GM21528 (cell line): Measurements from ENCODE around the gene ZBTB26.

ENCODE experiments used
- ATAC-seq: cut with Tn5 transposase; IDR thresholded peaks from one replicate; pipeline ENCODE4 v1.9.1; 2021; ENCODE audit warnings: mild to moderate bottlenecking, moderate library complexity; ENCODE audit not compliant: unreplicated experiment, low FRiP score

The ZBTB26 gene

DNA sequence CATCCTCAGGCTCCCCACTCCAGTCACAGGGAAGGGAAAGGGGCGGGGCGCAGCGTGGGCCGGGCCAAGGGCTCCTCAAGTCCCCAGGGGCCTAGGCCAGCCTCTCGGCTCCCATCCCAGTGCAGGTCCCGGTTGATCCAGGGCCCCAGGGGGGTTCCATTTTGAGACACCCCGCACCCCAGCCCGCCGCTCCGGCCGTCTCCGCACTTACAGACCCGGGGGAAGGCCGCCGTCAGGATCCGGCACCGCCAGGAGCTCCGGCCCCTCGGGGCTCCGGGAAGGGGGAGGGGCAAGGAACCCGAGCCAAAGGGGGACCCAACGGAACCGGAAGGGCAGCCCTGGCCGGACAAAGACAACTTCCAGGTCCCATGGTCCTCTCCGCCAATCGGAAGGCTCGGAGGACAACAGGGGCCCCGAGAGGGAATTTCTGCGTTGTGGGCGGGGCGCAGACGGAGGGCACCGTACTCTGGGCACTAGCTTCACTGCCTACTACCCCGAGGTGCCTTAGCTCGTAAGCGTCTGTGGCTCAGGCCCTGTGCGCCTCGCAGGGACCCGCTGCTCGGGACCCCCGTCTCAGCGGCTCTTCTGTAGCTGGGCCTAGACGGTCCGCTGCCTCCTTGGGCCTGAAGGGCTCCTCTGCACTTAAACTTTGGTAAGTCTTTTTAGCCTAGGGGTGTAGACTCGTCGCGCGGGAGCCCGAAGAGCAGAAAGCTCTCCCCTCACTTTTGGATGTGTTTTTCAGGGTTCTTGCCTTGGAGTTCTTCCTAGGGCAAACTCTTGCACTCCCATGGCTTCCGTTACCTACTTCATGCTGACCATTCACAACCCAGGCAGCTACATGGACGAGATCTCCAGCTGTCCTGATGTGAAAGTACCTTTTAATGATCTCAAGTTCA is at the start of gene ZBTB26:
Gene ZBTB26, minus strand, starts transcription at position 287 of the 896 bp plus-strand sequence. CDS start 11,578 bp downstream, outside the sequence.
- ATAC-seq = peak; percentile 96

- ATAC-seq = no peak
Observed at GRCh38 chr9:122978601-122979000, 47.3 kb upstream of the ZBTB26 start.

DNA sequence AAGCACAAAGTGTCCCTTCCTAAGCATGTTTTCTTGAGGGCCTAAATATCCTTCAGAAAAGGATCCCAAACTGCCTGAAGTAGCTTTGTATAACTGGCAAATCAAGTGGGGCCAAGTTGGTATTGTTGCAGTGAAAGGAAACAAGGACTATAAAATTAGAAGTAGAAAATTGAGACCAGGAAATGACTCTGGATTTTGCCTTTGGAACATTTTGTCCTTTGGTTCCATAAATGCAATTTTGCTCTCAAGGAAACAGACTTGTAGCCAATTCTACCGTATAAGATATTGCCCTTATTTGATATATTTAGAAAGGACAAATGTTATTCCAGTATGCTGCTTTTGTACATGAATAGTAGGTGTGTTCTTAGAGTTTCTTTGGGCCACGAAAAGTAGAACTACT is 43.9 kb upstream of the ZBTB26 start:
- no peak for ATAC-seq

- no peak for ATAC-seq
Observed at GRCh38 chr9:122961139-122961538, 29.8 kb upstream of the ZBTB26 start.

GRCh38 chr9:122955961-122956360 is 24.6 kb upstream of the ZBTB26 start:
- ATAC-seq = no peak

- ATAC-seq = no peak
Observed at GRCh38 chr9:122954253-122954691, 23.0 kb upstream of the ZBTB26 start.

DNA sequence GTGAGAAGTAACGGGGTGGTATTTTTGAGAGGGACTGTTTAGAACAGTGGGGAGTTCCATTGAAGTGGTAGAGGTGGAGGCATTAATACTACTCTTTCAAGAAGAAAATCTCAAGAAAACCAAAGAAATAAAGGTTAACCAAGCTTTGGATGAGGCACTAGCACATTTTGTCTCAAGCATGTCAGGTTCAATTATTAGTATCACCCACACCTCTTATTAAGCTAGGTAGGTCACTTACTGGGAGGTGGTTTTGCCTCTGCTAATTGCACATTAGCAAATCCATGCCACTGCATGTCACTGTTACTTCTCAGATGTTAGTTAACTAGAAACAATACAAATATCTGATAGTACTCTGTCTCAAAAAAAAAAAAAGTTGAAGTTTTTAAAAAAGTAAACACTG is 19.7 kb upstream of the ZBTB26 start:
- no peak for ATAC-seq

- no peak for ATAC-seq
Observed at GRCh38 chr9:122950263-122950662, 19.0 kb upstream of the ZBTB26 start.

GRCh38 chr9:122949696-122950095 is 18.4 kb upstream of the ZBTB26 start:
- ATAC-seq = no peak

- ATAC-seq = no peak
Observed at GRCh38 chr9:122948313-122948712, 17.0 kb upstream of the ZBTB26 start.

DNA sequence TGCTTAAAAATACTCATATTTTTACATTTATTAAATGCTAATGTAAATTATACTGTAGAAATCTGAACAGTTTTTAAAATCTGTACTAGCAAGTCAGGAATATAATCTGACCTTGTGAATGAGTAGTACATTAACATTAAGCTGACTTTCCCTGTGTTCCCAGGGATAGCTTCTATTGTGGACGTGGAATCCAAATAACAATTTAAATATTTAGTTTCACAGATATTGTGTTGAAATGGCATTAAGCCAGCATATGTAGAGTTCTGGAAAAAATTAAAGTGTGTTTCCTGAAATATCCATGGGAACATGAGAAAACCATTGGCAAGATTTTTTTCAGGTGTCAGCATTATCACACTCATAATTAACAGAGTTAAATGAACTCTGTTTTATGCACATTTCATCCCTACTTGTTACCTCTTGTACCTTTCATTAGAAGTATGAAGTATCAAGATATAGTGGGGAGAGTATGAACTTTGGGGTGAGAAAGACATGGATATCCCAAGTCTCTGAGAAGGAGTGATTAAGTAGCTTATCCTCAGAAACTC is 15.2 kb upstream of the ZBTB26 start:
- ATAC-seq = no peak

DNA sequence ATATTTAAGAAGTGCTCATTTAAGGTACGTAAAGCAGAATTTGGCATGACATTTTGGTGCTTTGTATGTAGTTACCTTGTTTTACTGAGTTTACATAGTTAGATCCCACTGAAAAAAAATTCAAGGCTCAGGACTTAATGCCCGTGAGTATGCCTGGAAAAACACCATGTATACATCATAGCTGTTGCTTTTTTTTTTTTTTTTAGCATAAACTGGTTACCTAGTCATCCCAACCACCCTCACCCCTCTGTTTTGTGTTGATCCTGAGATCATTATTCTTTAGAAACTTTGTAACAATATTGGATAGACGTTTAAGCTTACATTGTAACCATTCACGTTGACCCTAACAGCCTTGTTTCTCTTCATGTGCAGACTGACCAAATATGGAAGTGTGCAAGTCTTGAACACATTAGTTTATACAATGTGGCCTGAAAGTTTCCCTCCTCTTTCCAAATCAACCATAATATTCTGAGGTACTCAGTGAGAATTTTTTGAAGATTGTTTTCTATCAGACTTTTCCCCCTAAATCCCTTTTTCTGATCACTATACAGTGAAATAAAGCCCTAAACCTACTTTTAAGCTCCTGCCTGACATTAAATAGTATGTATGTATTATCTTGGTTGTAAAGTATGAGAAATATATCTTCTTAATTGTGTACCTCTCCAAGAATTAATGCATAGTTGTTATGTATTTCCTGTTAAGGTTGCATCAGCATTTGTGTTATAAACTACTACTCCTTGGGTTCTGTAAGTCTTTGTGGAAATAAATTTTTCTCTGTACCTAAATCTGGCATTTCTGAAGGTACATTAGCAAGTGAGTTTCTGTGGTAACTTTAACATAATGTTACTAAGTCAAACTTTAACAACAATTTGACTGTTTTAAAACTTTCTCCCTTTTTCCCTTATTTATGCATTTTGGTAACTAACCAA is 13.9 kb upstream of the ZBTB26 start:
- no peak for ATAC-seq

GRCh38 chr9:122941582-122942234 is 10.4 kb upstream of the ZBTB26 start:
- no peak for ATAC-seq

DNA sequence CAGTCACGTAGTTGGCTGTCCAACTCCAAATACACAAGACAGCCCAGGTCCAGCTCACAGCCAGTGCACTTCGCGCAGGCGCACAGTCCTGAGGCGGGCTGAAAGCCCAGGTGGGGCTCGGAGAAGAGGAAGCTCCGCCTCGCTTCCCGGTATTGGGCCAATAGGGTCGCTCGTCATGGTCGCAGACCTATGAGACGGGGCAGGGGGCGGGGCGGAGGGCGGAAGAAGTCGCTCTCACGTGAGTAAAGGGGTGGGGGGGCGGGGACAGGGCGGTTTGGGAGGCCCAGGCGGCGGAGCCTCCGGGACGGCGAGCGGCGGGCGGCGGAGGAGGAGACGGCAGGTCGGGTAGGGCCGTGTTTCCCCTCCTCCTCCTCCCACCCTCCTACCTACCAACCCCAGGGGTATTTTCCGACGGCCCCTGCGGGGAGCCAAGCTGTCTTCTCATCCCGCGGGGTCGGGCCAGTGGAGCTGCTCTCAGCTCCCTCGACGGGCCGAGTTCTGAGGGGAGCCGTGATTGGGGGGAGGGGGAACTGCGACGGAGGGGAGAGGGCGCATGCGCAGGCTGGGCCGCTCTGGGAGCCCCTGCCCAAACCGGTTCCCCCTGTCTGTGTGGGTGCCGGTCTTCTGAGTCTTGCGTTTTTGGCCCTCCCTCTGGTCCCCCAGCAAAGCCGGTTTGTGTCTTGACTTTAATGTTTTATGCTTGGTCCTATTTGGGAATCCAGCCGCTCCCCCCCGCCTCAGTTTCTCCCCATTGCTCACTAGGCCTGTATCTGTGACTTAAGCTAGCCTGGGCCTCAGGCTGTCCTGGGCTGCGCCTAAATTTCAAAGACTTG is 9.7 kb upstream of the ZBTB26 start, which contains the start of gene RABGAP1:
Gene RABGAP1, plus strand, starts transcription at position 272 of the 833 bp plus-strand sequence. CDS start 16,040 bp downstream, outside the sequence.
- ATAC-seq = peak; percentile 95

- no peak for ATAC-seq
Observed at GRCh38 chr9:122940454-122940748, 9.1 kb upstream of the ZBTB26 start.

- no peak for ATAC-seq
Observed at GRCh38 chr9:122939601-122940000, 8.3 kb upstream of the ZBTB26 start.

GRCh38 chr9:122936883-122937282 is 5.6 kb upstream of the ZBTB26 start:
- ATAC-seq = no peak

DNA sequence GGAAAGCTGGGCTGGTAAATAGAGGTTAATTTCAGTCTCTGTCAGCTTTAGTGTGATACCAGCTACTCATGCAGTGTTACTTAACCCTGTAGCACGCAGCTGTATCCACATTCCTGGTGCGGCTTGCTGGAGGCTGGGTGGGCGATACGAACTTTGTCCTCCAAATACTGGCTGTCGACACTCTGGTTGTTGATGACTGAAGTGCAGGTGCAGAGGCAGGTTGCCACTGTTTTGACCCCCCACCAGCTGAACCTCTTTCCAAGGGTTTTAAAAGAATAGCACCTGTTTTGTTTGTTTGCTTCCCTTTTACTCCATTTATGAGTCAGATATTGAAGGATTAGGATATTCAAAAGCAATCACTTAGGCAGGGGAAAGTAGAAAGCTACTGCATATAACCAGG is 5.2 kb upstream of the ZBTB26 start:
- no peak for ATAC-seq

DNA sequence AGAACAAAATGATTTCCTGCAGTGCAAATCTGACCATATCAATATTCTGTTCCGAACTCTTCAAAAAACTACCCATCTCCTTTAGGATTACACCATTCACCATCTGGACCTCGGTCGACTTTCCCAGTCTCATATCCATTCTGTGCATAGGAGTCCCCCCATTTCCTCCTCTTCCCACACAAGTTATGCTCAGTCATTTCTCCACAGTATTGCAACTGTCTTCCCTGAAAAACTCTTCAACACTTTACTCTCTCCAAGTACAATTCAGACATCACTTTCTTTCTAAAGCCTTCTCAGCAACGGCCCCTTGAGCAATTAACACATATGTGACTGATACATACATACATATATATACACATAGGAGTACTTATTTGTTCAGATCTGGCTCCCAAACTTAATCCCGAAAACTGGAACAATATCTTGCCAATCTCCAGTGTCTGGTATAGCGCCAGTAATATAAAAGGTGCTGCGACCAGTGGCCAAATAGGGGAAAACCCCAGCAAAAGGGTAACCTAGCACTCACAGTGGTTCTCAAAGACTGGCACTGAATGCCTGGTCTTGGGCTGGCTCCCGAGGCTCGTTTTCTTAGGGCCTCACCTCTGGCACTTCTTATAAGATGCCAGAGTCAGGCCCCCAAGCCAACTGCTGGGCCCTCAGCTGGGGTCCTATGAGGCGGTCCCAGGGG is 629 bp downstream of the ZBTB26 start:
- ATAC-seq = no peak
